ENCODE results near the gene LPAR6. TPM values are rescaled to one million over a fixed set of nuclear protein-coding genes. Genes with fewer than 3 reads are reported as not detected.

The LPAR6 gene
- total RNA-seq, 2 donors from 2014 or later = 4.9 to 17.8 TPM

- no peak overlapping the region for H3K4me3 ChIP-seq
- no peaks in the 10 kb centered on the region for H3K4me1 ChIP-seq
- no peaks in the 10 kb centered on the region for H3K9me3 ChIP-seq
- TF ChIP-seq CTCF (IDR thresholded peaks at IDR 0.05) = no peak
- H3K27me3 ChIP-seq = no peaks in the 10 kb centered on the region
- no peak overlapping the region for H3K9ac ChIP-seq (ENCODE audit: low read depth in 2 of 2, low read length in 2 of 2)
- intact Hi-C loops (cut with DNase I) = no loop called here
- no peaks in the 10 kb centered on the region for H3K36me3 ChIP-seq
- DNase-seq = no peak
- H3K27ac ChIP-seq = peak overlapping the region; percentile 10
Measured at GRCh38 chr13:48436661-48437288, 23.9 kb upstream of the LPAR6 start.

GRCh38 chr13:48434200-48434599 is 21.3 kb upstream of the LPAR6 start:
- Histone ChIP-seq H3K9me3 (no peaks in the 10 kb centered on the region), H3K27me3 (no peaks in the 10 kb centered on the region), H3K4me3 (no peak overlapping the region), H3K9ac (ENCODE audit: low read depth in 2 of 2, low read length in 2 of 2) (no peak overlapping the region), H3K4me1 (no peaks in the 10 kb centered on the region), H3K36me3 (no peaks in the 10 kb centered on the region), H3K27ac (no peak overlapping the region)
- no peak for TF ChIP-seq CTCF (IDR thresholded peaks at IDR 0.05)
- no peak for DNase-seq
- intact Hi-C loops (cut with DNase I) = no loop called here

GRCh38 chr13:48431987-48432615 is 19.2 kb upstream of the LPAR6 start:
- H3K9ac ChIP-seq (ENCODE audit: low read depth in 2 of 2, low read length in 2 of 2) = no peak overlapping the region
- H3K4me3 ChIP-seq = no peak overlapping the region
- H3K27me3 ChIP-seq = no peaks in the 10 kb centered on the region
- no peak overlapping the region for H3K27ac ChIP-seq
- intact Hi-C loops (cut with DNase I) = no loop called here
- H3K36me3 ChIP-seq = no peaks in the 10 kb centered on the region
- no peak for TF ChIP-seq CTCF (IDR thresholded peaks at IDR 0.05)
- H3K9me3 ChIP-seq = no peaks in the 10 kb centered on the region
- H3K4me1 ChIP-seq = no peaks in the 10 kb centered on the region
- no peak for DNase-seq

- no peak for TF ChIP-seq CTCF (IDR thresholded peaks at IDR 0.05)
- H3K27me3 ChIP-seq = no peaks in the 10 kb centered on the region
- intact Hi-C loops (cut with DNase I) = no loop called here
- no peak overlapping the region for H3K9ac ChIP-seq (ENCODE audit: low read depth in 2 of 2, low read length in 2 of 2)
- no peaks in the 10 kb centered on the region for H3K36me3 ChIP-seq
- H3K4me1 ChIP-seq = no peaks in the 10 kb centered on the region
- no peaks in the 10 kb centered on the region for H3K9me3 ChIP-seq
- no peak for DNase-seq
- no peak overlapping the region for H3K27ac ChIP-seq
- no peak overlapping the region for H3K4me3 ChIP-seq
Measured at GRCh38 chr13:48431431-48431830, 18.5 kb upstream of the LPAR6 start.

- no peak for DNase-seq
- no peaks in the 10 kb centered on the region for H3K36me3 ChIP-seq
- H3K9ac ChIP-seq (ENCODE audit: low read depth in 2 of 2, low read length in 2 of 2) = no peak overlapping the region
- no peaks in the 10 kb centered on the region for H3K27me3 ChIP-seq
- intact Hi-C loops (cut with DNase I) = no loop called here
- no peaks in the 10 kb centered on the region for H3K9me3 ChIP-seq
- no peak overlapping the region for H3K4me3 ChIP-seq
- H3K4me1 ChIP-seq = no peaks in the 10 kb centered on the region
- no peak overlapping the region for H3K27ac ChIP-seq
- TF ChIP-seq CTCF (IDR thresholded peaks at IDR 0.05) = no peak
Measured at GRCh38 chr13:48429886-48430285, 17.0 kb upstream of the LPAR6 start.

Measured in colonic mucosa (tissue), 4 donors.